Measurements from ENCODE around the gene TTLL12. TPM values are rescaled to one million over a fixed set of nuclear protein-coding genes. Genes with fewer than 3 reads are reported as not detected.
A peak's percentile ranks its signal among the peaks of the same experiment; 100 is the strongest.

The TTLL12 gene
- total RNA-seq, 2 experiments from 2014 or later: 30.4 to 30.6 TPM

DNA sequence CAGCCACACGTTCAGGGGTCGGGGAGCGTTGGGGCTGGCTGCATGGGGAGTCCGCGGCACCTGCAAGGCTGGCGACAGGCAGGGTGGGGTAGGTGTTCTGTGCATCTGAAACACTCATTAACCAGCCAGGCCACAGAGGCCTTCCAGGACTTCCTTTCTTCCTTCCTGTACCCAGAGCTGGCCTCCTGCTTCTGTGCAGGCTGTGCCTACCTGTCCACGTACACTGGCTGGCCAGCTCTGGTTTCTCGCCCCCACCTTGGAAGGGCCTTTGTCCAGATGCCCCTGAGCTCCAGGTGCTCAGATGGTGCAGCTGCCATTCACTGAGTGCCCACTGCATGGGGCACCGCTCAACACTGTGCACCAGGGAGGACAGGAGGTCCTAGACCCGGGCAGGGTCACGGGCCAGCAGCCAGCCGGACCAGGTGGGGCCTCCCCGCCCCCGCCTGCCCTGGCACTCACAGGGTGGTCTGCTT is 15.9 kb downstream of the TTLL12 start:
- Mint-ChIP-seq H3K36me3 (peaks cover 3% of the 10 kb centered on the region), H3K4me3 (no peak overlapping the region), H3K9me3 (no peaks in the 10 kb centered on the region), H3K27ac (peak overlapping the region; percentile 56), H3K4me1 (peaks cover 6% of the 10 kb centered on the region), H3K27me3 (no peaks in the 10 kb centered on the region)
- POLR2A ChIA-PET: no interaction called here
- ATAC-seq (ENCODE audit: low read depth): no peak
- DNase-seq: no peak

DNA sequence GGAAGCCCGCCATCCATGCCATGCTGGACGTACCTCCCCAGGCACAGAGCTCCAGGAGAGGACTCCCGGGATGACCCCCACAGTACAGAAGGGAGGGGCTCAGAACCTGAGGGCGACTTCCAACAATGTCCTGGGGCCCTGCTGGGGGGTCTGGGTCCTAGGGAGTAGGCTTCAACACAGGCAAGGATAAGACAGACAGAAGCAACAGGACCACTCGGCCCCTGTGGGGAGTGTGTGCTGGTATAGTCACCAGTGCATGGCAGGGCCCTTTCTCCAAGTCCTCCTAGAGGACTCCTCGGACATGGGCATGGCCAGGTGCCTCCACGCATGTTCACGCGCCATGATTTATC is 16.8 kb downstream of the TTLL12 start:
- Mint-ChIP-seq H3K36me3 (peaks cover 2% of the 10 kb centered on the region), H3K27me3 (no peaks in the 10 kb centered on the region), H3K4me3 (no peak overlapping the region), H3K27ac (no peak overlapping the region), H3K9me3 (no peaks in the 10 kb centered on the region), H3K4me1 (peaks cover 6% of the 10 kb centered on the region)
- DNase-seq (no peak), ATAC-seq (ENCODE audit: low read depth) (no peak)
- POLR2A ChIA-PET: interaction anchor here (0.5 kb wide), 1 partner anchor 23 kb away, joined by 3 read pairs; no protein-coding TSS in a partner anchor

DNA sequence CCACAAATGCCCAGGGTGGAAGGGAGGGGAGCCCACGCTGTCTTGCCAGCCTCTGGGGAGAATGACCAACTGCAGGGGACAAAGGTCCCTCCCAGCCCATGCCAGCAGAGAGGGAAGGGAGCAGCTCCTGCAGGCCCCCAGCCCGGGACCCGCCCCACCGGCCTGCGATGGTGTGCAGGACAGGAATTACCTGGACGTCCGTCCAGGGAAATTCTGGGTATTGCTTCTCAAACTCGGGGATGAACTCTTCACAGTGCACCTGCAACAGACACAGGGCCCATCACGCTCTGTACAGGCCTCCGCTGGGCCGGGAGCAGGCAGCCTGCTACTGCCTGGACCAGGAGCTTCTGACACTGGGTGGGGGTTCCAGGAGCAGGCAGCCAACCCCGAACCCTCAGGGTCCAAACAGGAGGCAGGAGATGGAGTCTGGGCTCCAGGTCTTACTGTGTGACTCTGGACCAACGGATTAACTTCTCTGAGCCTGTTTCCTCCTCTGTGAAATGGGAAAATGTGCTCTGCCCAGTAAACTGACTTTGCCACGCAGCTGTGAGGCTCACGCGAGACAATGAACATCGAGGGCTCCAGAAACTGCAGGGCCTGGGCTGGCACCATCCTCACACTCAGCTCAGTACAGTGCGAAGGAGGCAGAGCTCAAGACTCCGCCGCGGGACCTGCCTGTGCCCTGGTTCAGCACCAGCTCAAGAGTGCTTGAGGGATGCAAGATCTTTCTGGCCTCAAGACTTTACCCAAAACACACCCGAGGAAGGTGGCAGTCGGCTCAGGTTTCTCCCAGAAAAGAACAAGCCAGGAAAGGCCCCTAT is 17.4 kb downstream of the TTLL12 start:
- H3K36me3 Mint-ChIP-seq: peaks cover 2% of the 10 kb centered on the region

DNA sequence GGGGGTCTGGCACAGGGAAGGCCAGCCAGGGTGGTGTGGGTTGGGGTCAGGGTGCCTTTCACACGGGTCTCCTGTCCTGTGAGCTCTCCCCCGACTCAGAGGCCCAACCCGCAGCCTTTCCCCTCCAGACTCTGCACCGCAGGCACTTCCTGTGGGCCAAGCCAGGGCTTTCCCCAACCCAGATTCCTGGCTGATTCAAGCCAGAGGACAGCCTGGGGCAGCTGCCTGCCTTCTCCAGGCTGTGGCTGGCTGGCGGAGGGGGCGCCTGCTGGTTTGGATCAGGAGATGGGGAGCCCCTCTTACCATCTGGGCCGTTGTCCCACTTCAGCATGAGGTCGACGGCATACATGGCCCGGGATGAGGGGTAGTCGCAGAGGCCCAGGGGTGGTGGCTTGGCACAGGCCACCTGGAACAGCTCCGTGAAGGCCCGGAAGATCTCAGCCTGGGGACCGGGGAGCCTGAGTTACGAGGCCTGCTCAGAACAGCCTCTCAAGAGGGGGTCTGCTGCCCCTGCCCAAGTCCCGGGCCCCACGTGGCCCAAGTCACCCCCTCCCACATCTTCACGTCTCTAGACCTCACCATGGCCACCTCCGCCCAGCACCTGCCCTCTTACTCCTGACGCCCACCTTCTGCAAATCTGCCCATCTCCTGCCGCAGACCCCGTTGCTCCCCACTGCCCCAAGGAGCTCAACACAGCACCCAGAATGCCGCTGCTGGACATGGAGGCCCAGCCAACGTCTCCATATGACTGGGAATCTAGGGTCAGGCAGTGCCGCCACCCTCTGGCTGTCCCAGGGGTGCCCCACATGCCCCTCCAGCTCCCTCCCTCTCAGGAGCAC is 18.2 kb downstream of the TTLL12 start:
- Mint-ChIP-seq H3K36me3 (peaks cover 2% of the 10 kb centered on the region), H3K4me3 (no peak overlapping the region), H3K9me3 (no peaks in the 10 kb centered on the region), H3K4me1 (peaks cover 7% of the 10 kb centered on the region), H3K27ac (no peak overlapping the region), H3K27me3 (no peaks in the 10 kb centered on the region)
- no peak for ATAC-seq (ENCODE audit: low read depth)
- POLR2A ChIA-PET: no interaction called here
- DNase-seq: no peak

More for the DNA sequence above, 17.4 kb downstream of the TTLL12 start:
- no peak overlapping the region for H3K4me3 Mint-ChIP-seq
- H3K27me3 Mint-ChIP-seq: no peaks in the 10 kb centered on the region
- ATAC-seq (ENCODE audit: low read depth) (no peak), DNase-seq (no peak)
- no peak overlapping the region for H3K27ac Mint-ChIP-seq
- POLR2A ChIA-PET: no interaction called here
- H3K4me1 Mint-ChIP-seq: peaks cover 6% of the 10 kb centered on the region
- no peaks in the 10 kb centered on the region for H3K9me3 Mint-ChIP-seq

DNA sequence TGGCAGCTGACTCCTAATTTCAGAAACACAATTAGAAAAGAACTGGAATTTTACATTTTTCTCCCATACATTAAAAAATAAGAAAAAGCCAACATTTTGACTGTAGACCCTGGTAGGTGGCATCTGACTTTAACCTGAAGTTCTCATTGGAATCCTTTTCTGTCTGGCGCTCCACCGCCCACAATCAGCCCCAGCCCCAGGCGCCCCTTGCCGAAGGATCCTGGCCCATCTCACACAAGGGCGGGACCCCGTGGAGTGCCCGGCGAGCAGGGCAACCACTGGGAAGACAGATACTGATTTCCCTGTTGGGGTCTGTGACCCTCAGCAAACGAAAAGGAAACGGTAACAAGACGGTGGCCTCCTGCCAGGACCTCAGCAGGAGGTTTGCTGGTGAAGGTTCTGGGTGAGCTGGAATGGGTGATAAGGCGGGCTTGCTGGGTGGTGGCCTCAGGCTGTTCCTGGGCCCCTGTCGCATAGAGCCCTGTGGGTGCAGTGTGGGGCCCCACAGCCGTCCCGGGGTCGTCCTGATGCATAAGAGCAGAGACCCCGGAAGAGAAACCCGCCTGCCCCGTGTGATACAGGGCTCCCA is 19.8 kb downstream of the TTLL12 start:
- Mint-ChIP-seq H3K4me3 (no peak overlapping the region), H3K9me3 (no peaks in the 10 kb centered on the region), H3K27me3 (no peaks in the 10 kb centered on the region), H3K27ac (no peak overlapping the region), H3K36me3 (no peaks in the 10 kb centered on the region), H3K4me1 (peaks cover 7% of the 10 kb centered on the region)
- POLR2A ChIA-PET: no interaction called here
- DNase-seq (no peak), ATAC-seq (ENCODE audit: low read depth) (no peak)

DNA sequence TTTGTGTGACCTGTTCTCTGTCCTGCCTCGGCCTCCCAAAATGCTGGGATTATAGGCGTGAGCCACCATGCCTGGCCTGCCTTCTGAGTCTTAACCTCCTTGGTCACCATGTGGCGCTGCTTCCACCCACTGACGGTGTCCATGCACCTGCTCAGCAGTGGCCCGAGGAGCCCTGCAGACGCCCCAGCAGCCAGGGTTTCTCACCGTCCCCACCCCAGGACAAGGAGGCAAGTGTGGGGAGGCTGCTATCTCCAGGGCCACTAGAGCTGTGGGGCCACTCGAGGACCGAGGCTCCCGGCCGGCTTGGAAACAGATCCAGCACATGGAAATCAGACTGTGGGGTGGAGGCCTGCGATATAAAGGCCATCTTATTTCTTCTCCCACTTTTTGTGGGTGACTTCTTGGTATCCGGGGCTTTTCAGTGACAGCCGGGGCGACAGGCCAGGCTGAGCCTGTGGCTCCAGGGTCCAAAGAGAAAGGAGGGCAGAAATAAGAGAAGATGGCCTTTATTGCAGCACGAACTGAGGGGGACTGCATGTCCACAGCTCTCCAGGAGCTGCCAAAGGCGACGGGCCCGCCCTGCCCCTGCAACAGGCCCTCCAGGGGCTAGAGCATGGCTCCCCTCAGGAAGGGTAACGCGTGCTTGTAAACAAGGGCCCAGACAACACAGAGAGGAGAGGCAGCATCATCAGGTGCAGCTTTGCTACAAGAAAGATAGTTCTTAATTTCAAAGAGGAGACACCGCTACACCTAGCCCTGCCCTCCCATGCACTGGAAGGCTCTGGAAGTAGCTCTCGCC is 20.6 kb downstream of the TTLL12 start:
- Mint-ChIP-seq H3K27me3 (no peaks in the 10 kb centered on the region), H3K4me3 (no peak overlapping the region), H3K9me3 (no peaks in the 10 kb centered on the region), H3K36me3 (no peaks in the 10 kb centered on the region), H3K4me1 (peaks cover 6% of the 10 kb centered on the region), H3K27ac (no peak overlapping the region)
- POLR2A ChIA-PET: no interaction called here
- ATAC-seq (ENCODE audit: low read depth) (no peak), DNase-seq (no peak)

DNA sequence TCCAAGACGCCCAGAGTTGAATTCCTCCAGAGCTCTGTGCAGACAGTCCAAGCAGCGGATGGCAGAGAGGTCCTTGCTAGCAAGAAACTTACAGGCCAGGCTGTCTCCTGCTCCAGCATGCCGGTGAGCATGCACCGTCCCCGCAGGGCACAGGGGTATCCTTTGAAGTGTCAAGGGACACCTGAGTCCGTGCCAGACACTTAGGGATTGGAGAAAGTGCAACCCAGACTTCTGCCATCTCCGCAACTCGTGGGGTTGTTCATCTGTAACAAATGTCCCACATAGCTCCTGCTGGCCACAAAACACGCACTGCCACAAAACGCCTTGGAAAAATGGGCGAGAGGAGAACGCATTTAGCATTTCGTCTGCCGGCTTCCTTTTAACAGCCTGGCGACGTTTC is 22.3 kb downstream of the TTLL12 start:
- ATAC-seq (ENCODE audit: low read depth) (no peak), DNase-seq (no peak)
- Mint-ChIP-seq H3K27me3 (no peaks in the 10 kb centered on the region), H3K4me1 (peaks cover 2% of the 10 kb centered on the region), H3K4me3 (no peak overlapping the region), H3K36me3 (no peaks in the 10 kb centered on the region), H3K27ac (no peak overlapping the region), H3K9me3 (no peaks in the 10 kb centered on the region)
- POLR2A ChIA-PET: no interaction called here

DNA sequence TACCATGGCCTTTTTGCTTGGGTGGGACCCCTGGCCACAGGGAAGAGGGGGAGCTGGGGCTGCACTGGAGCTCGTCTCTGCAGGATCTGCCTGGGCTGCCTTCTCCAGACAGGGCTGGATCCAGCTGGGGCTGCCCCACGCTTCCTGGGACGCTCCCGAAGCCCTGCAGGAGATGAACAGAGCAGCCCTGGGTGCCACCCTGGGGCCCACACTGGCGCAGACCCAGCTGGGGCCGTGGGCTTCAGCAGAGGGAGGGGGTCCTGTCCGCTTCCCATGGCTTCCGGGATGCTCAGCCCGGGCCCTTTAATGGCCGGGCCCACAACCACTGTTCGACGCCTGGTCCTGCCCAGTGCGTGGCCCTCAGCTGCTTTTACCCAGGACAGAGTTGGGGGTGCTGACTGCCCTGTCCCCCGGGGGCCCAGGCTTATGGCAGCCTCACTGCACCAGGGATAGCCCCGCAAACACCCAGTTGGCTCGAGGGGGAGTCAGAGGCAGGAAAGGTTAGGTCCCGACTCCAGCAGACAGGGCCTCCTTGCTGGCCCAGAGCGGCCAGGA is 23.6 kb downstream of the TTLL12 start:
- Mint-ChIP-seq H3K27ac (no peak overlapping the region), H3K36me3 (no peaks in the 10 kb centered on the region), H3K9me3 (no peaks in the 10 kb centered on the region), H3K4me1 (peaks cover 2% of the 10 kb centered on the region), H3K4me3 (no peak overlapping the region), H3K27me3 (no peaks in the 10 kb centered on the region)
- DNase-seq (no peak), ATAC-seq (ENCODE audit: low read depth) (no peak)
- POLR2A ChIA-PET: no interaction called here

DNA sequence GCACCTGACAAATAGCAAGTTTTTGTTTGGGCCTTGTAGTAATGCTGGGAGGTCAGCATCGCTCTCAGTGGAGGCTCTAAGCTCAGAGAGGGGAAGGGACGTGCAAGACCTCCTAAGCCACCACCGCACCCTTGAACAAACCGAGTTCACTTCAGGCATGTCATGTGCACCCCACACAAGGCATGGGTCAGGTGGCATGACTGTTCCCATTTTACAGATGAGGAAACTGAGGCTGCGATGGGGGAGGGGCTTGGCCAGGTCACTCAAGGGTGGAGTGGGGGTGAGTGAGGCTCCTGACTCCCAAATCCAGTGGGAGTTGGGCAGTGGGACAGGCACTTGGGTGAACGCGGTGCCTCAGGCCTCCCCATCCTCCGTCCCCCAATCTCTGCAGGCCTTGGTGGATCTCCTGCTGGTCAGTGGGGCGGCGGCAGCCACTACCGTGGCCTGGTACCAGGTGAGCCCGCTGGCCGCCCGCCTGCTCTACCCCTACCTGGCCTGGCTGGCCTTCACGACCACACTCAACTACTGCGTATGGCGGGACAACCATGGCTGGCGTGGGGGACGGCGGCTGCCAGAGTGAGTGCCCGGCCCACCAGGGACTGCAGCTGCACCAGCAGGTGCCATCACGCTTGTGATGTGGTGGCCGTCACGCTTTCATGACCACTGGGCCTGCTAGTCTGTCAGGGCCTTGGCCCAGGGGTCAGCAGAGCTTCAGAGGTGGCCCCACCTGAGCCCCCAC is 24.4 kb downstream of the TTLL12 start:
- Mint-ChIP-seq H3K4me3 (no peak overlapping the region), H3K36me3 (no peaks in the 10 kb centered on the region), H3K27me3 (no peaks in the 10 kb centered on the region), H3K4me1 (peaks cover 2% of the 10 kb centered on the region), H3K9me3 (no peaks in the 10 kb centered on the region), H3K27ac (no peak overlapping the region)
- no peak for DNase-seq
- POLR2A ChIA-PET: no interaction called here
- no peak for ATAC-seq (ENCODE audit: low read depth)

DNA sequence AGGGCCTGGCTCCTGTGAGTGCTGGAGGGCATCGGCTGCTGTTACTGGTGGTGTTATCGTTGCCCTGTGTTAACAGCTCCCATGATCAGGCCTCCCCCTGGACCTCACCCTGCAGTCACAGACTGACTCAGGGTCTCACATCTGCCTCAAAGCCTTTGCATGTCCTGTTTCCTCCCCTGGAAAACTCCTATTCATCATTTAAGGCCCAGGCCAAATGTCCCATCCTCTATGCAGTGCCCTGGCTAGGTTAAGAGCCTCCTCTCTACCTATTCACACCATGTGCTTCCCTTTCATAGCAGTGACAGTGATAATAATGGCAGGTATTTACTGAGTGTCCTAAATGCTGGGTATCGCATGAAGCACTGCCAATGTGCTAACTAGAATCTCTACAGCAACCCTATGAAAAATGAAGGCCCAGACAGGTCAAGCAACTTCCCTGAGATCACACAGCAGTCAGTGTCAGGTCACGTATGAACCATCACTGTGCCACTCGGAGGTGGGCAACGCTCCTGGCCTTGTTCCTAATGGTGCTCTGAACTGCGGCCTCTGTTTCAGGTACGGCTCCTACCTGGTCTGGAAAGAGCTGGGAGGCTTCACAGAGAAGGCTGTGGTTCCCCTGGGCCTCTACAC is 26.3 kb downstream of the TTLL12 start:
- Mint-ChIP-seq H3K4me1 (peaks cover 2% of the 10 kb centered on the region), H3K27me3 (no peaks in the 10 kb centered on the region), H3K4me3 (no peak overlapping the region), H3K27ac (no peak overlapping the region), H3K9me3 (no peaks in the 10 kb centered on the region), H3K36me3 (no peaks in the 10 kb centered on the region)
- DNase-seq: no peak
- POLR2A ChIA-PET: no interaction called here
- no peak for ATAC-seq (ENCODE audit: low read depth)

DNA sequence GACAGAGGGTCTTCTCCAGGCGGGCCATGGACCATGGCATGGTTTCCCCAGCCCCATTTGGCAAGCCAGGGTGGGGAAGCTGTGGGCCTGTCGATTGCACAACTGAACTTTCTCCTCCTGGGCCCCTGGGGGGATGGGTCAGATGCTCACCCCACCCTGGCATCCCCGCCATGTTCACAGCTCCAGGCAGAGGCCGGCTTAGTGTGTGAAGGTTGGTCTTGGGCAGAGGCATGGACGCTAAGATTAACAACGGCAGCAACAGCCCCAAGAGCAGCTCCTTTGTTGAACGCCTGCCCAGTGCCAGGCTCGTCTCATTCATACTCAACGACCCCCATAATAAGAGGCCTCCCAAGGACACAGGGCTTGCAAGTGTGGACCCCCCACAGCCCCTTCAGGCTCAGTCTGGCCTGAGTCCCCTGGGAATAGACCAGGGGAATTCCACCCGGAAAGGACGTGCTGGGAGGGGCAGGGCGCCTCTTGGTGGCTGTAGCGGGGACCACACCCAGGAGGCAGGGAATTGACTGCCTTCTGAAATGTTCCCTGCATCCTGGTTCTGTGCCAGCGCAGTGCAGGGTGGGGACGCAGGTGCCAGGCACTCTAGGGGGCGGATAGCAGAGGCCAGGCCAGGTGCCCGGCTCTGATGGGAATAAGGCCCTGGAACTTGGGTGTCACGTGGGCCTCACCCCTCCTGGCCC is 27.3 kb downstream of the TTLL12 start:
- Mint-ChIP-seq H3K9me3 (no peaks in the 10 kb centered on the region), H3K4me3 (no peak overlapping the region), H3K27me3 (no peaks in the 10 kb centered on the region), H3K27ac (no peak overlapping the region), H3K4me1 (peaks cover 2% of the 10 kb centered on the region), H3K36me3 (no peaks in the 10 kb centered on the region)
- ATAC-seq (ENCODE audit: low read depth): no peak
- POLR2A ChIA-PET: no interaction called here
- no peak for DNase-seq
